MCF 10A (cell line): Measurements from ENCODE around the gene ATP1B3. TPM values are rescaled to one million over a fixed set of nuclear protein-coding genes. Genes with fewer than 3 reads are reported as not detected.

ENCODE experiments used
- BruUV-seq: library from RNA; stranded (reverse); fragments of 400-500 nt; replicated peaks from 2 replicates; lab custom pipeline; 2021; lab: Mats Ljungman, UMichigan
- CTCF ChIA-PET: fragments of 300-600 bp; sonication (Branson Sonifier 250); formaldehyde crosslinking; extraction: SDS; loops from one replicate; lab custom pipeline; 2021; ENCODE audit warnings: antibody characterized with exemption, inconsistent platforms; lab: Yijun Ruan, JAX
- POLR2A ChIA-PET: fragments of 300-600, 350-650 bp; sonication (Branson Sonifier 250); formaldehyde crosslinking; extraction: SDS; loops from one replicate; lab custom pipeline; 2020; ENCODE audit warnings: antibody characterized with exemption, inconsistent platforms; lab: Yijun Ruan, JAX
- DNase-seq: peaks from one replicate; pipeline ENCODE4 v3.0.0-alpha.2; 2018; ENCODE audit not compliant: unreplicated experiment
- H3K27ac Mint-ChIP-seq: one replicate; pipeline ENCODE4 v1.8.0; 2022; ENCODE audit warnings: mild to moderate bottlenecking, low read depth, mixed read lengths; ENCODE audit not compliant: unreplicated experiment
- H3K27me3 Mint-ChIP-seq: one replicate; pipeline ENCODE4 v1.8.0; 2022; ENCODE audit warnings: mixed read lengths; ENCODE audit not compliant: insufficient read depth, unreplicated experiment
- H3K36me3 Mint-ChIP-seq: one replicate; pipeline ENCODE4 v1.8.0; 2022; ENCODE audit warnings: mild to moderate bottlenecking, moderate library complexity, mixed read lengths; ENCODE audit not compliant: insufficient read depth, unreplicated experiment
- H3K4me1 Mint-ChIP-seq: one replicate; pipeline ENCODE4 v1.8.0; 2022; ENCODE audit warnings: mixed read lengths; ENCODE audit not compliant: insufficient read depth, unreplicated experiment
- H3K4me3 Mint-ChIP-seq: one replicate; pipeline ENCODE4 v1.8.0; 2022; ENCODE audit warnings: mild to moderate bottlenecking, moderate library complexity, mixed read lengths; ENCODE audit not compliant: unreplicated experiment
- H3K9me3 Mint-ChIP-seq: one replicate; pipeline ENCODE4 v1.8.0; 2022; ENCODE audit warnings: mixed read lengths; ENCODE audit not compliant: unreplicated experiment
- CTCF ChIP-seq: fragments of 200-600 bp; IDR thresholded peaks from one replicate; pipeline ENCODE4 v1.8.0; 2022; ENCODE audit warnings: antibody characterized with exemption, mild to moderate bottlenecking; ENCODE audit not compliant: unreplicated experiment
- intact Hi-C: fragments of 100-400 bp; cut with micrococcal nuclease; formaldehyde crosslinking; loops from 2 replicates; pipeline ENCODE4 v1.14.1; 2022
- total RNA-seq: library from RNA; stranded (reverse); gene quantifications from 2 replicates; pipeline ENCODE4 v1.2.3, GENCODE V29; 2022

The ATP1B3 gene
- total RNA-seq, 1 experiment from 2014 or later = 99.9 TPM

GRCh38 chr3:141854599-141854998, 21.8 kb upstream of the ATP1B3 start:
- intact Hi-C loops = no loop called here
- Mint-ChIP-seq H3K4me1 (peaks cover 8% of the 10 kb centered on the region), H3K36me3 (no peaks in the 10 kb centered on the region), H3K27me3 (no peaks in the 10 kb centered on the region), H3K9me3 (no peaks in the 10 kb centered on the region), H3K4me3 (no peak overlapping the region), H3K27ac (no peak overlapping the region)
- no TSS peak for BruUV-seq
- POLR2A ChIA-PET = interaction anchor here (0.6 kb wide), 1 partner anchor 13 kb away, joined by 3 read pairs; no protein-coding TSS in a partner anchor
- no peak for TF ChIP-seq CTCF
- CTCF ChIA-PET = interaction anchor here (0.6 kb wide), 1 partner anchor 21 kb away, joined by 4 read pairs; no protein-coding TSS in a partner anchor
- no peak for DNase-seq

DNA sequence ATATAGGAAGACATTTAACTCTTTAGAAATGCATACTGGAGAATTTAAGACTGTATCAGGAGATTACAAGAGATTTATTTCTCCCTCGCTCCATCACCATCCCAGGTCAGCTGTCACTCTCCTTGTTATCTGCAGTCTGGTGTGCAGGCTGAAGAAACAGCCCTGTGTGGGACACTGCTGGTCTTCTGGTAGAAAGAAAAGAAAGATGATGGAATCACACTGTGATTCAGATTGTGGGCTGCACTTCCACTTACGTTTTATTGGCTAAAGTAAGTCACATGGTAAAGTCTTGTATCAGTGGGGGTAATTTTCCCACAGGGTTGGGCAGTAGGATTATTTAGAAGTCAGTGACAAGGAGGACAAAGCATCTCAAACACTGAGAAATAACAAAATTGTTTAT, 18.1 kb upstream of the ATP1B3 start:
- CTCF ChIA-PET = interaction anchor here (0.9 kb wide), 1 partner anchor 17 kb away, joined by 8 read pairs; no protein-coding TSS in a partner anchor
- no TSS peak for BruUV-seq
- no peak overlapping the region for H3K27ac Mint-ChIP-seq
- intact Hi-C loops = no loop called here
- DNase-seq = no peak
- no peaks in the 10 kb centered on the region for H3K36me3 Mint-ChIP-seq
- TF ChIP-seq CTCF = no peak
- H3K4me3 Mint-ChIP-seq = no peak overlapping the region
- no peaks in the 10 kb centered on the region for H3K27me3 Mint-ChIP-seq
- POLR2A ChIA-PET = interaction anchor here (1.7 to 2.3 kb wide), 2 partner anchors 13 to 17 kb away, joined by 4 to 9 read pairs; no protein-coding TSS in a partner anchor
- H3K9me3 Mint-ChIP-seq = no peaks in the 10 kb centered on the region
- H3K4me1 Mint-ChIP-seq = peaks cover 3% of the 10 kb centered on the region

GRCh38 chr3:141859651-141860050, 16.8 kb upstream of the ATP1B3 start:
- Mint-ChIP-seq H3K4me3 (no peak overlapping the region), H3K4me1 (no peaks in the 10 kb centered on the region), H3K27ac (no peak overlapping the region), H3K27me3 (no peaks in the 10 kb centered on the region), H3K36me3 (no peaks in the 10 kb centered on the region), H3K9me3 (no peaks in the 10 kb centered on the region)
- ChIA-PET POLR2A (no interaction called here), CTCF (no interaction called here)
- DNase-seq = no peak
- intact Hi-C loops = no loop called here
- no peak for TF ChIP-seq CTCF
- no TSS peak for BruUV-seq

DNA sequence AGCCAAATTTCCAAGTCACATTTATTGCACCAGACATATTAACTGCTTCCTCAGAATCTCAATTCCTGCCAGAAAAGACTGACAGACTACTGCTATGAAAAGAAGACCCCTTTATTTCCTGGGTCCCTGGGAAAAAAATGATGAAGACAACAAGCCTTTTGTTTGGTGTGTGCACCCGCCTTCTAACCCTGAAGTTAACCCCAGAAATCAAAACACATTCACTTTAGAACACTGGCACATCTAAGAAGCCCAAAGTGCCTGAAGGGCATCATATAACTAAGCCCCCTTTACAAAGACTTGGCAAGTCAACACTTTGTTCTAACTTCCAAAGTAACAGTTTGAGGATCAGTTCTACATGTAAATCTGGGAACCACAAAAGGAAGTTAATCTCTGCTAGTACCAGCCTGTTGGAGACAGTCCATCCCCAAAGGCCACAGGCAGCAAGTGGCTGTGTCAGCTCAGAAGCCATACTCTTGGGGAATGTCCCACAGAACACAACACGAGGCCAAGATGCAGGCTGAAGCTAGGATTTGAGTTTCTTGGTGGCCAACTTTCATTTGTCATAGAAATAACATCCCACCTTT, 16.3 kb upstream of the ATP1B3 start:
- H3K4me3 Mint-ChIP-seq = no peak overlapping the region
- POLR2A ChIA-PET = no interaction called here
- CTCF ChIA-PET = interaction anchor here (0.5 to 0.6 kb wide), 2 partner anchors 113 to 742 kb away, joined by 3 read pairs; no protein-coding TSS in a partner anchor
- no peak for TF ChIP-seq CTCF
- no peaks in the 10 kb centered on the region for H3K27me3 Mint-ChIP-seq
- H3K4me1 Mint-ChIP-seq = no peaks in the 10 kb centered on the region
- H3K36me3 Mint-ChIP-seq = no peaks in the 10 kb centered on the region
- H3K27ac Mint-ChIP-seq = no peak overlapping the region
- DNase-seq = no peak
- intact Hi-C loops = no loop called here
- no peaks in the 10 kb centered on the region for H3K9me3 Mint-ChIP-seq
- no TSS peak for BruUV-seq
